ENCODE results near the gene KRTAP9-8.

The KRTAP9-8 gene

GRCh38 chr17:41287050-41287449, 49.3 kb downstream of the KRTAP9-8 start:
- no peak for DNase-seq (ENCODE audit: extremely low read depth, low read depth)
- no peak for TF ChIP-seq CTCF (IDR thresholded peaks at IDR 0.05; ENCODE audit: low read depth, low read length)
